Cardiac fibroblast (primary cell): ENCODE data around the gene CLDN22.

ENCODE experiments used
- DNase-seq, 2 donors: peaks; one replicate each; pipeline versions ENCODE4 v3.0.0 to v3.0.0-alpha.2; 2010; ENCODE audit warnings: low read depth in 2 of 2
- H3K4me3 ChIP-seq, 2 donors: replicated peaks in 1 of 2; 1 replicate in 1 of 2; 2 replicates in 1 of 2; pipeline ENCODE4 v1.5.1; 2011; ENCODE audit warnings: low read depth in 2 of 2, low read length in 2 of 2, mild to moderate bottlenecking in 2 of 2, moderate library complexity in 1 of 2
- CTCF ChIP-seq: IDR thresholded peaks from one replicate; pipeline ENCODE4 v1.5.1; 2011; ENCODE audit warnings: low read depth, mild to moderate bottlenecking, low read length, inconsistent platforms

CLDN22 gene

GRCh38 chr4:183320211-183321059 lies at the start of gene CLDN22:
CLDN22 (minus strand) TSS chr4:183320276; CDS start chr4:183320218, 58 bp downstream.
- no peak for TF ChIP-seq CTCF
- no peak for DNase-seq
- H3K4me3 ChIP-seq, result no peak within 1 kb of the TSS

- DNase-seq, result no peak
- H3K4me3 ChIP-seq, result no peak overlapping the region
- TF ChIP-seq CTCF, result no peak
Measured at GRCh38 chr4:183369073-183369472, 49.0 kb upstream of the CLDN22 start.

- DNase-seq, result no peak
- H3K4me3 ChIP-seq, result no peak overlapping the region
- TF ChIP-seq CTCF, result no peak
Measured at GRCh38 chr4:183366206-183366835, 46.2 kb upstream of the CLDN22 start.

- DNase-seq, result no peak
- no peak for TF ChIP-seq CTCF
- no peak overlapping the region for H3K4me3 ChIP-seq
Measured at GRCh38 chr4:183364025-183364424, 43.9 kb upstream of the CLDN22 start.

GRCh38 chr4:183362916-183363542 lies 43.0 kb upstream of the CLDN22 start:
- TF ChIP-seq CTCF, result peak; percentile 13
- DNase-seq, result peak in 1 of 2 donors; percentile 63
- H3K4me3 ChIP-seq, result no peak overlapping the region

GRCh38 chr4:183362036-183362435 lies 42.0 kb upstream of the CLDN22 start:
- H3K4me3 ChIP-seq, result no peak overlapping the region
- no peak for TF ChIP-seq CTCF
- no peak for DNase-seq
